ENCODE data around the gene CHKA.

The CHKA gene

DNA sequence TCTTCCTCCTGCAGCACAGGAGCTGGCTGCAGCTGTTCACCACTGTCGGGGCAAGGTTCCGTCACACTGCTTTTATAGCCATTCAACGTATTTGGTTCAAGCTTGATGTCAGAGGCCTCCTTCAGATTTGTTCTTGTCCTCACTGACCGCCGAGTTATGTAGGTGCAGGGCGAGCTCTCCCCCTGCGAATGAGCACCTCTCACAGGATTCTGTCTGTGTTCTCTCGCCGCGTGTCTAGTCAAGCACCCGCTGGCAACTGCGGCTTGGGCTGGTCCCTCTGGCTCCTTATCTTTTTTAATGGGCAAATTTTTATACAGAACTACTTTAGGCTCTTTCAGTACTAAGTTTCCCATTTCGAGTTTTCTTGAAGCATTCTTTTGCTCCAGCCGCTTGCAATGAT, 37.4 kb upstream of the CHKA start:
- no peak overlapping the region for H3K9ac ChIP-seq (ENCODE audit: low read depth, low read length)
- H3K4me2 ChIP-seq (ENCODE audit: insufficient read depth, low read length): no peak overlapping the region
- peaks cover 15% of the 10 kb centered on the region; the same call in 1 of the 2 replicates for H3K36me3 ChIP-seq (ENCODE audit: insufficient read depth, low read length)
- no peaks in the 10 kb centered on the region for H3K79me2 ChIP-seq (ENCODE audit: insufficient read depth, low read length)
- H4K20me1 ChIP-seq (ENCODE audit: insufficient read depth, low read length): no peaks in the 10 kb centered on the region
- no peak overlapping the region for H3K27ac ChIP-seq (ENCODE audit: low read length)
- DNase-seq: no peak
- H3K27me3 ChIP-seq (ENCODE audit: insufficient read depth, low read length, poor library complexity): no peaks in the 10 kb centered on the region
- no peaks in the 10 kb centered on the region for H3K9me3 ChIP-seq (ENCODE audit: insufficient read depth, low read length, severe bottlenecking)
- no peaks in the 10 kb centered on the region for H3K4me1 ChIP-seq (ENCODE audit: insufficient read depth, low read length)
- ATAC-seq (ENCODE audit: insufficient read depth, low read depth): no peak
- no peak overlapping the region for H2AFZ ChIP-seq (ENCODE audit: low read depth, low read length)
- TF ChIP-seq, protein P1, sequence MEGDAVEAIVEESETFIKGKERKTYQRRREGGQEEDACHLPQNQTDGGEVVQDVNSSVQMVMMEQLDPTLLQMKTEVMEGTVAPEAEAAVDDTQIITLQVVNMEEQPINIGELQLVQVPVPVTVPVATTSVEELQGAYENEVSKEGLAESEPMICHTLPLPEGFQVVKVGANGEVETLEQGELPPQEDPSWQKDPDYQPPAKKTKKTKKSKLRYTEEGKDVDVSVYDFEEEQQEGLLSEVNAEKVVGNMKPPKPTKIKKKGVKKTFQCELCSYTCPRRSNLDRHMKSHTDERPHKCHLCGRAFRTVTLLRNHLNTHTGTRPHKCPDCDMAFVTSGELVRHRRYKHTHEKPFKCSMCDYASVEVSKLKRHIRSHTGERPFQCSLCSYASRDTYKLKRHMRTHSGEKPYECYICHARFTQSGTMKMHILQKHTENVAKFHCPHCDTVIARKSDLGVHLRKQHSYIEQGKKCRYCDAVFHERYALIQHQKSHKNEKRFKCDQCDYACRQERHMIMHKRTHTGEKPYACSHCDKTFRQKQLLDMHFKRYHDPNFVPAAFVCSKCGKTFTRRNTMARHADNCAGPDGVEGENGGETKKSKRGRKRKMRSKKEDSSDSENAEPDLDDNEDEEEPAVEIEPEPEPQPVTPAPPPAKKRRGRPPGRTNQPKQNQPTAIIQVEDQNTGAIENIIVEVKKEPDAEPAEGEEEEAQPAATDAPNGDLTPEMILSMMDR (IDR thresholded peaks at IDR 0.05; ENCODE audit: borderline replicate concordance, extremely low read depth, low read length, poor library complexity, severe bottlenecking): no peak
- no peak for TF ChIP-seq EZH2 (IDR thresholded peaks at IDR 0.05; ENCODE audit: borderline replicate concordance, low read depth, low read length, severe bottlenecking)
- no peak overlapping the region for H3K4me3 ChIP-seq (ENCODE audit: low read depth in 1 of 2, low read length in 2 of 2)

DNA sequence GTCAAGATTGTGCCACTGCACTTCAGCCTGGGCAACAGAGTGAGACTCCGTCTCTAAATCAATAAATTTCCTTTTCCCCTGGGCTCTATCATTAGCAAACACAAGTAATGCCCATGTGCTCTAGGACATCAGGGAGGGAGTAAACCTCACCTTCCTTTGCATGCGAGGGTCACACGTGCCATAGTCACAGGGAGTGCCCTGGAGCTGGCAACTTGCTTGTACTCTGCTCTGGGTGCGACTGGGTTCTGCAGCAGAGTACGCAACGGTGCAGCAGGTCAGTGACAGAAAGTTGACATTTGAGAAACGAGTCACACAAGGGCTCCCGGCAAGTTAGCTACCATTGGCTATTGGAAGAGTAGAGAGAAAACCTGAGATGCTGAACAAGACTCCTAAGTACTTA, 32.6 kb upstream of the CHKA start:
- Histone ChIP-seq H3K27ac (ENCODE audit: low read length) (no peak overlapping the region), H3K9ac (ENCODE audit: low read depth, low read length) (no peak overlapping the region), H3K4me2 (ENCODE audit: insufficient read depth, low read length) (no peak overlapping the region), H3K79me2 (ENCODE audit: insufficient read depth, low read length) (no peaks in the 10 kb centered on the region), H3K9me3 (ENCODE audit: insufficient read depth, low read length, severe bottlenecking) (no peaks in the 10 kb centered on the region), H3K27me3 (ENCODE audit: insufficient read depth, low read length, poor library complexity) (no peaks in the 10 kb centered on the region), H2AFZ (ENCODE audit: low read depth, low read length) (no peak overlapping the region), H3K4me3 (ENCODE audit: low read depth in 1 of 2, low read length in 2 of 2) (no peak overlapping the region), H4K20me1 (ENCODE audit: insufficient read depth, low read length) (0 out of 2 replicates have a peak, but pooled peaks cover 6% of the 10 kb centered on the region), H3K4me1 (ENCODE audit: insufficient read depth, low read length) (no peaks in the 10 kb centered on the region), H3K36me3 (ENCODE audit: insufficient read depth, low read length) (peaks cover 7% of the 10 kb centered on the region; the same call in 1 of the 2 replicates)
- DNase-seq (no peak), ATAC-seq (ENCODE audit: insufficient read depth, low read depth) (no peak)
- TF ChIP-seq EZH2 (IDR thresholded peaks at IDR 0.05; ENCODE audit: borderline replicate concordance, low read depth, low read length, severe bottlenecking): no peak
- TF ChIP-seq, protein P1 (IDR thresholded peaks at IDR 0.05; ENCODE audit: borderline replicate concordance, extremely low read depth, low read length, poor library complexity, severe bottlenecking): no peak

- no peaks in the 10 kb centered on the region for H3K4me1 ChIP-seq (ENCODE audit: insufficient read depth, low read length)
- peaks cover 6% of the 10 kb centered on the region; the same call in 1 of the 2 replicates for H4K20me1 ChIP-seq (ENCODE audit: insufficient read depth, low read length)
- TF ChIP-seq EZH2 (IDR thresholded peaks at IDR 0.05; ENCODE audit: borderline replicate concordance, low read depth, low read length, severe bottlenecking): no peak
- TF ChIP-seq, protein P1 (IDR thresholded peaks at IDR 0.05; ENCODE audit: borderline replicate concordance, extremely low read depth, low read length, poor library complexity, severe bottlenecking): no peak
- H3K79me2 ChIP-seq (ENCODE audit: insufficient read depth, low read length): no peaks in the 10 kb centered on the region
- H3K4me3 ChIP-seq (ENCODE audit: low read depth in 1 of 2, low read length in 2 of 2): no peak overlapping the region
- H3K36me3 ChIP-seq (ENCODE audit: insufficient read depth, low read length): no peaks in the 10 kb centered on the region
- H3K9ac ChIP-seq (ENCODE audit: low read depth, low read length): no peak overlapping the region
- ATAC-seq (ENCODE audit: insufficient read depth, low read depth) (no peak), DNase-seq (no peak)
- no peak overlapping the region for H3K4me2 ChIP-seq (ENCODE audit: insufficient read depth, low read length)
- H2AFZ ChIP-seq (ENCODE audit: low read depth, low read length): no peak overlapping the region
- no peaks in the 10 kb centered on the region for H3K27me3 ChIP-seq (ENCODE audit: insufficient read depth, low read length, poor library complexity)
- no peaks in the 10 kb centered on the region for H3K9me3 ChIP-seq (ENCODE audit: insufficient read depth, low read length, severe bottlenecking)
- H3K27ac ChIP-seq (ENCODE audit: low read length): no peak overlapping the region
Measured at GRCh38 chr11:68150037-68150436, 28.8 kb upstream of the CHKA start.

DNA sequence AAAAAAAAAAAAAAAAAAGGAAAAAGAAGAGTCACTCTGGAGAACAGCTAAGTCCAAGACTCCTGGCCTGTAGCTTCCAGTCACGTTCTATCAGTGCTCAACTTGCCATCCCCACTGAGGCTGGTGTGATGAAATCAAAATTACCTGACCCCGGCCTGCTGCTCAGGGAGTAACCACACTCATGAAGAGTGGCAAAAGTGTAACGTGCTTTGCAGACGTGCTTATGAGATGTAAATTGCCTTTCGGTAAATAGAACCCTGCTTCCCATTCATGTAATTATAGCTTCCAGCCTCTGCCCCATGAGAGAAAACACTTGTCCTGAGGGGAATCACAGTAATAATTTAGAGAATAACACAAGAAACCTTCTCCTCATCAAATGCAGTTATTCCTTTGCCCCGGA, 28.2 kb upstream of the CHKA start:
- H3K27ac ChIP-seq (ENCODE audit: low read length): no peak overlapping the region
- TF ChIP-seq, protein P1 (IDR thresholded peaks at IDR 0.05; ENCODE audit: borderline replicate concordance, extremely low read depth, low read length, poor library complexity, severe bottlenecking): no peak
- no peak for TF ChIP-seq EZH2 (IDR thresholded peaks at IDR 0.05; ENCODE audit: borderline replicate concordance, low read depth, low read length, severe bottlenecking)
- H2AFZ ChIP-seq (ENCODE audit: low read depth, low read length): no peak overlapping the region
- no peak for ATAC-seq (ENCODE audit: insufficient read depth, low read depth)
- H3K4me1 ChIP-seq (ENCODE audit: insufficient read depth, low read length): no peaks in the 10 kb centered on the region
- H3K9ac ChIP-seq (ENCODE audit: low read depth, low read length): no peak overlapping the region
- H3K36me3 ChIP-seq (ENCODE audit: insufficient read depth, low read length): no peaks in the 10 kb centered on the region
- H3K4me2 ChIP-seq (ENCODE audit: insufficient read depth, low read length): no peak overlapping the region
- H4K20me1 ChIP-seq (ENCODE audit: insufficient read depth, low read length): peaks cover 6% of the 10 kb centered on the region; the same call in 1 of the 2 replicates
- H3K9me3 ChIP-seq (ENCODE audit: insufficient read depth, low read length, severe bottlenecking): no peaks in the 10 kb centered on the region
- no peak overlapping the region for H3K4me3 ChIP-seq (ENCODE audit: low read depth in 1 of 2, low read length in 2 of 2)
- DNase-seq: no peak
- no peaks in the 10 kb centered on the region for H3K79me2 ChIP-seq (ENCODE audit: insufficient read depth, low read length)
- H3K27me3 ChIP-seq (ENCODE audit: insufficient read depth, low read length, poor library complexity): no peaks in the 10 kb centered on the region

Measured in DND-41 (cell line).